OCI-LY1 (cell line): Measurements from ENCODE around the gene CA12.

Experiments used
- H2AFZ ChIP-seq: fragments of 200-600 bp; sonication (generic), shearing (Covaris generic); 2 replicates; pipeline ENCODE4 v1.6.0; 2014; ENCODE audit warnings: antibody characterized with exemption, mild to moderate bottlenecking, low read length
- H3F3A ChIP-seq: fragments of 200-600 bp; sonication (generic), shearing (Covaris generic); 2 replicates; pipeline ENCODE4 v1.6.0; 2014; ENCODE audit warnings: mild to moderate bottlenecking, antibody characterized with exemption, low read length, moderate library complexity; ENCODE audit not compliant: insufficient read depth
- H3K27ac ChIP-seq: fragments of 200-600 bp; sonication (generic); 2 replicates; pipeline ENCODE4 v1.5.1; 2014; ENCODE audit warnings: low read length, mixed run types, mild to moderate bottlenecking, low read depth; ENCODE audit not compliant: poor library complexity, severe bottlenecking
- H3K27me3 ChIP-seq: fragments of 200-600 bp; sonication (generic); 2 replicates; pipeline ENCODE4 v1.6.0; 2014; ENCODE audit warnings: antibody characterized with exemption, mild to moderate bottlenecking, low read length, moderate library complexity; ENCODE audit not compliant: insufficient read depth
- H3K36me3 ChIP-seq: fragments of 200-600 bp; sonication (generic); 2 replicates; pipeline ENCODE4 v1.6.1; 2014; ENCODE audit warnings: mild to moderate bottlenecking, antibody characterized with exemption, low read length, moderate library complexity, mixed read lengths; ENCODE audit not compliant: insufficient read depth
- H3K4me1 ChIP-seq: fragments of 200-600 bp; sonication (generic); 2 replicates; pipeline ENCODE4 v1.5.1; 2014; ENCODE audit warnings: mild to moderate bottlenecking, low read length, moderate library complexity; ENCODE audit not compliant: insufficient read depth, severe bottlenecking
- H3K4me2 ChIP-seq: fragments of 200-600 bp; sonication (generic), shearing (Covaris generic); 2 replicates; pipeline ENCODE4 v1.6.1; 2014; ENCODE audit warnings: low read length
- H3K4me3 ChIP-seq: fragments of 200-600 bp; sonication (generic); 2 replicates; pipeline ENCODE4 v1.5.1; 2014; ENCODE audit warnings: low read length, low read depth, mild to moderate bottlenecking, mixed read lengths; ENCODE audit not compliant: poor library complexity, severe bottlenecking
- H3K79me2 ChIP-seq: fragments of 200-600 bp; shearing (Covaris generic); 2 replicates; pipeline ENCODE4 v1.6.1; 2016; ENCODE audit warnings: mixed run types, low read length, mixed read lengths; ENCODE audit not compliant: insufficient read depth
- H3K9ac ChIP-seq: fragments of 200-600 bp; sonication (generic), shearing (Covaris generic); 2 replicates; pipeline ENCODE4 v1.6.1; 2014; ENCODE audit warnings: mild to moderate bottlenecking, low read length, mixed read lengths
- H3K9me2 ChIP-seq: fragments of 200-600 bp; sonication (generic), shearing (Covaris generic); 2 replicates; pipeline ENCODE4 v1.6.1; 2014; ENCODE audit warnings: low read depth, mild to moderate bottlenecking, low read length, mixed read lengths
- H3K9me3 ChIP-seq: fragments of 200-600 bp; shearing (Covaris generic); 2 replicates; pipeline ENCODE4 v1.6.1; 2014; ENCODE audit warnings: low read length, mixed read lengths
- H4K20me1 ChIP-seq: fragments of 200-600 bp; sonication (generic), shearing (Covaris generic); 2 replicates; pipeline ENCODE4 v1.6.0; 2016; ENCODE audit warnings: mild to moderate bottlenecking, low read length; ENCODE audit not compliant: insufficient read depth
- EZH2 ChIP-seq: fragments of 200-600 bp; sonication (generic), shearing (Covaris generic); IDR thresholded peaks from 2 replicates; pipeline ENCODE4 v1.8.0; 2017; ENCODE audit warnings: borderline replicate concordance, mixed run types, mild to moderate bottlenecking, antibody characterized with exemption, low read length, moderate library complexity, mixed read lengths
- TF ChIP-seq, protein P1 (sequence below): fragments of 200-600 bp; sonication (generic), shearing (Covaris generic); IDR thresholded peaks from 2 replicates; pipeline ENCODE4 v1.5.1; 2017; ENCODE audit warnings: mild to moderate bottlenecking, antibody characterized with exemption, low read length, moderate library complexity, mixed read lengths

The CA12 gene

DNA sequence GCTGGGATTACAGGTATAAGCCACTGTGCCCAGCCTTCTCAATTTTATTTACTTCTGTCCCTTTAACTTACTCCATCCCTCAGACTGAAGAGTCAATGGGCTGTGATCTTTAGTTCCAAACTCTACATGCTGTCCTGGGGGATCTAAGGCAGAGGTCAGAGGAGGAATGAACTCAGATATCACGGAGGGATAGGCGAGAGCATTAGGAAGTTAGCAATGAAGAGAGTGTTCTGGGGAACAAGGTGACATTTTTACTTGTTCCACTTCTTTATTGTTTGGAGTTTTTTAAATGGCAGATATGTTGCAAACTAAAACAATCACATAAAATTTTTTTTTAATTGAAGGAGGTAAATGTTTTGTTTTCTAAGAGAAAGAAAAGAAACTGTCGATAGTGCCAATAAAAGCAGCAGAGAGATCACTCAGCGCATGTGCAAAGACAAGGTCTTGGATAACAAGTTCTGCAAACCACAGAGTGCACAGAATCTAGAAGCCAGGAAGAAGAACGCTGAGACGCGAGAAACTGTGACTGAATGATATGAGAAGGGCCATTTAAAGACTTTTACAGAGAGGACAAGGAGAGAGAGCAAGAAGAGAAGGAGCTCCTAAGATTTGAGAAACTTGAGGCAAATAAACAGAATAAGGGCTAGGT lies 10.8 kb upstream of the CA12 start:
- Histone ChIP-seq H2AFZ (no peak overlapping the region), H4K20me1 (no peaks in the 10 kb centered on the region), H3K79me2 (no peaks in the 10 kb centered on the region), H3K9me3 (no peaks in the 10 kb centered on the region), H3K27ac (no peak overlapping the region), H3F3A (no peaks in the 10 kb centered on the region), H3K9me2 (no peaks in the 10 kb centered on the region), H3K4me2 (no peak overlapping the region), H3K9ac (no peak overlapping the region), H3K27me3 (no peaks in the 10 kb centered on the region; the same call in 1 of the 2 replicates), H3K4me1 (no peaks in the 10 kb centered on the region), H3K36me3 (no peaks in the 10 kb centered on the region), H3K4me3 (no peak overlapping the region)
- TF ChIP-seq, protein P1, sequence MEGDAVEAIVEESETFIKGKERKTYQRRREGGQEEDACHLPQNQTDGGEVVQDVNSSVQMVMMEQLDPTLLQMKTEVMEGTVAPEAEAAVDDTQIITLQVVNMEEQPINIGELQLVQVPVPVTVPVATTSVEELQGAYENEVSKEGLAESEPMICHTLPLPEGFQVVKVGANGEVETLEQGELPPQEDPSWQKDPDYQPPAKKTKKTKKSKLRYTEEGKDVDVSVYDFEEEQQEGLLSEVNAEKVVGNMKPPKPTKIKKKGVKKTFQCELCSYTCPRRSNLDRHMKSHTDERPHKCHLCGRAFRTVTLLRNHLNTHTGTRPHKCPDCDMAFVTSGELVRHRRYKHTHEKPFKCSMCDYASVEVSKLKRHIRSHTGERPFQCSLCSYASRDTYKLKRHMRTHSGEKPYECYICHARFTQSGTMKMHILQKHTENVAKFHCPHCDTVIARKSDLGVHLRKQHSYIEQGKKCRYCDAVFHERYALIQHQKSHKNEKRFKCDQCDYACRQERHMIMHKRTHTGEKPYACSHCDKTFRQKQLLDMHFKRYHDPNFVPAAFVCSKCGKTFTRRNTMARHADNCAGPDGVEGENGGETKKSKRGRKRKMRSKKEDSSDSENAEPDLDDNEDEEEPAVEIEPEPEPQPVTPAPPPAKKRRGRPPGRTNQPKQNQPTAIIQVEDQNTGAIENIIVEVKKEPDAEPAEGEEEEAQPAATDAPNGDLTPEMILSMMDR: no peak

DNA sequence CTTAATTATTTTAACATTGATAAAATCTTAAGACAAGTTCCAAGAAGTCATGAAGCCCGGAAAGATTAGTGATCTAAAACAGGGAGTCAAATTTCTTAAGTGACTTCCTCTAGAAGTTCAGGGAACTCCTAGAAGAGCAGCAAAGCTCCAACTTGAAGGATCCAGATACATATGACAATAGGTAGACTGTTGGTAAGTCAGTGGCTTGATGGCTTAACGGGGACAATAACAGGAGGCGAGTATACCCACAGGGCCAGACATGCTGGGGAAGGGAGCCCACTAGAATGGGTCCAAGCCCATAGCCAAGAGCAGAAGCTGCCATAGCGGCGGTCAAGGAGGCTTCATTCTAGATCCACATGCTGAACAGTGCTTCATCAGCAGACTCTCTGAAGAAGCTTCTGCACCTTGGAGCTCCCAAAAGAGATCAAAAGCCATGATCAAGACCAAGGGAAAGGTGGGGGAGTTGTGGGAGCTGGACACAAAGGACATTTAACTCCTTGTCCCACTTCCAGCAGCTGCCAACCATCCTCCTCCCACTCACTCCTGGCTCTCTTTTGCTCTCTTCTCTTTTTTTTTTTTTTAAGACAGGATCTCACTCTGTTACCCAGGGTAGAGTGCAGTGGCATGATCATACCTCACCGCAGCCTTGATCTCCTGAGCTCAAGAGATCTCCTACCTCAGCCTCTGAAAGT lies 10.2 kb upstream of the CA12 start:
- Histone ChIP-seq H3K4me1 (no peaks in the 10 kb centered on the region), H3K4me3 (no peak overlapping the region), H3K79me2 (no peaks in the 10 kb centered on the region), H3K27ac (no peak overlapping the region), H3K27me3 (no peaks in the 10 kb centered on the region; the same call in 1 of the 2 replicates), H3K4me2 (no peak overlapping the region), H3K9me3 (no peaks in the 10 kb centered on the region), H3K9me2 (no peaks in the 10 kb centered on the region), H3F3A (no peaks in the 10 kb centered on the region), H3K9ac (no peak overlapping the region), H4K20me1 (no peaks in the 10 kb centered on the region), H2AFZ (no peak overlapping the region), H3K36me3 (no peaks in the 10 kb centered on the region)
- TF ChIP-seq, protein P1: no peak
- TF ChIP-seq EZH2: no peak

DNA sequence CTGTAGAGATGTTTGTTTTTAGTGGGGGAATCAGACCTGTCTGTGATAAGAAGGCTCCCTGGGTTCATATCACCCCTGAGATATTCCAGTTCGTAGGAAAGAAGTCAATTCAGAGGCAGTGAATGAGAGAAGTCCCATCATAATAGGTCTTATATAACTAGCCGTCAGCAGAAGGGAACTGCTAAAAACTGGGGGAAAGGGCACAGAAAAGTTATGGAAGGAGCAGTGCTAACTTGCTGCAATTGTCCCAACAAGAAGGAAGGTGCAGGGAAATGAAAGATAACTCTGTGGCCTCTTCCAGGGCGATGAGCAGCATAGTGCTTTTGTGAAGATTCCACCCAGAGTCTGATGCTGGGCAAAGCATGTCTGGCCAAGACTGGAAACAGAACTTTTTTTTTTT lies 9.0 kb upstream of the CA12 start:
- H4K20me1 ChIP-seq: no peaks in the 10 kb centered on the region
- H3K27ac ChIP-seq: no peak overlapping the region
- no peaks in the 10 kb centered on the region for H3F3A ChIP-seq
- no peaks in the 10 kb centered on the region for H3K36me3 ChIP-seq
- H3K4me1 ChIP-seq: no peaks in the 10 kb centered on the region
- no peaks in the 10 kb centered on the region for H3K9me2 ChIP-seq
- no peaks in the 10 kb centered on the region; the same call in 1 of the 2 replicates for H3K27me3 ChIP-seq
- no peak overlapping the region for H3K4me2 ChIP-seq
- no peaks in the 10 kb centered on the region for H3K79me2 ChIP-seq
- no peak overlapping the region for H3K4me3 ChIP-seq
- H3K9ac ChIP-seq: no peak overlapping the region
- H2AFZ ChIP-seq: no peak overlapping the region
- TF ChIP-seq, protein P1: no peak
- TF ChIP-seq EZH2: no peak
- no peaks in the 10 kb centered on the region for H3K9me3 ChIP-seq
